ENCODE data around the gene TCAP.

Gene TCAP

DNA sequence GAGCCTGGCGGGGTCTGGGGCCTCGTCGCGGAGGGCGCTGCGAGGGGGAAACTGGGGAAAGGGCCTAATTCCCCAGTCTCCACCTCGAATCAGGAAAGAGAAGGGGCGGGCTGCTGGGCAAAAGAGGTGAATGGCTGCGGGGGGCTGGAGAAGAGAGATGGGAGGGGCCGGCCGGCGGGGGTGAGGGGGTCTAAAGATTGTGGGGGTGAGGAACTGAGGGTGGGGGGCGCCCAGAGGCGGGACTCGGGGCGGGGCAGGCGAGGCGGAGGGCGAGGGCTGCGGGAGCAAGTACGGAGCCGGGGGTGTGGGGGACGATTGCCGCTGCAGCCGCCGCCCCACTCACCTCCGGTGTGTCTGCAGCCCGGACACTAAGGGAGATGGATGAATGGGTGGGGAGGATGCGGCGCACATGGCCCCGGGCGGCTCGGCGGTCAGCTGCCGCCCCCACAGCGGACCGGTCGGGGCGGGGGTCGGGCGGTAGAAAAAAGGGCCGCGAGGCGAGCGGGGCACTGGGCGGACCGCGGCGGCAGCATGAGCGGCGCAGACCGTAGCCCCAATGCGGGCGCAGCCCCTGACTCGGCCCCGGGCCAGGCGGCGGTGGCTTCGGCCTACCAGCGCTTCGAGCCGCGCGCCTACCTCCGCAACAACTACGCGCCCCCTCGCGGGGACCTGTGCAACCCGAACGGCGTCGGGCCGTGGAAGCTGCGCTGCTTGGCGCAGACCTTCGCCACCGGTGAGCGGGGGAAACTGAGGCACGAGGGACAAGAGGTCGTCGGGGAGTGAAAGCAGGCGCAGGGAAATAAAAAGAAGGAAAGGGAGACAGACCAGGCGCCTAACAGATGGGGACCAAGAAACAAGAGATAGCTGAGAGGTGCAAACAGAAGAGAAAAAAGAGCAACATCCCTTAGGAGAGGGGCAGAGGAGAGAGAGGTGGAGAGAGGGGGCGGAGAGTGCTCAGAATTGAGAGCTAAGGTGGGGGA, 3.1 kb downstream of the TCAP start, which contains the start of gene PNMT:
Gene PNMT, plus strand, starts transcription at position 509 of the 980 bp plus-strand sequence. Its CDS starts 23 bp downstream, at position 532.
- peak in 1 of 2 donors; percentile 54 for DNase-seq

DNA sequence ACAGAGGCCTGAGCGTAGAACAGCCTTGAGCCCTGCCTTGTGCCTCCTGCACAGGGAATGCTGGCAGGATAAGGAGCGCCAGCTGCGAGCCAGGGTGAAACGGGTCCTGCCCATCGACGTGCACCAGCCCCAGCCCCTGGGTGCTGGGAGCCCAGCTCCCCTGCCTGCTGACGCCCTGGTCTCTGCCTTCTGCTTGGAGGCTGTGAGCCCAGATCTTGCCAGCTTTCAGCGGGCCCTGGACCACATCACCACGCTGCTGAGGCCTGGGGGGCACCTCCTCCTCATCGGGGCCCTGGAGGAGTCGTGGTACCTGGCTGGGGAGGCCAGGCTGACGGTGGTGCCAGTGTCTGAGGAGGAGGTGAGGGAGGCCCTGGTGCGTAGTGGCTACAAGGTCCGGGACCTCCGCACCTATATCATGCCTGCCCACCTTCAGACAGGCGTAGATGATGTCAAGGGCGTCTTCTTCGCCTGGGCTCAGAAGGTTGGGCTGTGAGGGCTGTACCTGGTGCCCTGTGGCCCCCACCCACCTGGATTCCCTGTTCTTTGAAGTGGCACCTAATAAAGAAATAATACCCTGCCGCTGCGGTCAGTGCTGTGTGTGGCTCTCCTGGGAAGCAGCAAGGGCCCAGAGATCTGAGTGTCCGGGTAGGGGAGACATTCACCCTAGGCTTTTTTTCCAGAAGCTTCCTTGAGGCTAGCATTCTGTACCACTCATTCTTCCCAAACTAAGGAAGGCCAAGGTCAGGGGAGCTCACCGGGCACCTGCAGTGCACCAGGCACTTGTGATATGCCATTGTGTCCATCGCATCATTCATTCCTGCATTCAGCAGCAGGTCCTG, 5.0 kb downstream of the TCAP start:
- no peak for DNase-seq

DNA sequence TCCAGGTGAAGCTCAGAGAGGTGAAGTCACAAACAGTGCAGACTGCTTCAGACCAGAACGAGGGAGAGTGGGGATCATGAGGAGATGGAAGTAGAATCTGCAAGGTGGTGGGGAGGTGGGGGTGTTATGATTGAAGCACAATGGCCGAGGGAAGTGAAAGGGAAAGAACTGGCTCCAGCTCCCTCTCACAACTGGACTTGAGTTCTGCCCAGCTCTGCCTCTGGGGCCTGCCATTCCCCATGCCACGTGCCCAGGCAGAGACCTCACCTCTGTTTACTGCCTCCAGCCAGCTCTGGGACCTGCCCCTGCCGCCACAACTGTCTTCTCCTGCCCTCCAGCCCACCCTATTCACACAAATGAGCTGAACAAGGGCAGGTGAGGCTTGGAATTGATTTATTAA, 5.6 kb downstream of the TCAP start:
- DNase-seq, result no peak

DNA sequence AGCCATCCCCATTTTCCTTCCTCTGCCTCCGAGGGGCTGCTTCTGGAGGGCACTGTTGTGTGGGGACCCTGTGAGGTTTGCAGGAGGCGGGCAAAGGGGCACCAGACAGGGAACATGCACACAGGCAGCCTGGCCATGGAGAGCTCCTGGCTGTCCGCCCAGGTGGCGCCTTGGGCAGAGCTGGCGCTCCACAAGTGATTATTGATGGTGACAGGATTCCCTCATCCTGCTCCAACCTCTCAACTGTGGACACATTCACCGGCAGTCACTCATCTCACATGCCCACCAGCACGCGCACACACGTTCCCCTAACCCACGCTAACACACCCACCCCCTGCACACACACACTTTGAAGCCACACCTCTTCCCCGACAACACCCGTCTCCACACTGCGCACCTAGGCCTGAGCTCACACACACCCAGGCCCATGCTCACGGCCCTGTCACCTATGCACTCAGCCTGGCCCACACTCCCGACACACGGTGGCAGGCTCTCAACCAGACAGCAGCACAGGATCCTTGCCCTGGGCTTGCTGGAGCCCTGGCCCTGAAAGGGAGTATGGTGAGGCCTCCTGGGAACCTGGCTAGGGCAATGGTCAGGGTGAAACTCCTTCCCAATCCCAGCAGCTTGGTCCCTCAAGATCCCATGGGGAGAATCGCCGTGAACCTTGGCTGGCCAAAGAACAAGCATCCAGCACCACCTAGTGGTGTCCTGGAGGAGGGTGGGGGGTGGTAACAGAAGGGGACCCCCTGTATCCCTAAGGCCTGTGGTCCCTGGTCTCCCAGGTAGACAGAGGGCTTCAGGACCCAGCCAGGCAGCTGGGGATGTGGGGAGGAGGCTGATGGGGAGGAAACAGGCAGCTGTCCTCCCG, 6.7 kb downstream of the TCAP start:
- DNase-seq, result peak in 1 of 2 donors; percentile 44

DNA sequence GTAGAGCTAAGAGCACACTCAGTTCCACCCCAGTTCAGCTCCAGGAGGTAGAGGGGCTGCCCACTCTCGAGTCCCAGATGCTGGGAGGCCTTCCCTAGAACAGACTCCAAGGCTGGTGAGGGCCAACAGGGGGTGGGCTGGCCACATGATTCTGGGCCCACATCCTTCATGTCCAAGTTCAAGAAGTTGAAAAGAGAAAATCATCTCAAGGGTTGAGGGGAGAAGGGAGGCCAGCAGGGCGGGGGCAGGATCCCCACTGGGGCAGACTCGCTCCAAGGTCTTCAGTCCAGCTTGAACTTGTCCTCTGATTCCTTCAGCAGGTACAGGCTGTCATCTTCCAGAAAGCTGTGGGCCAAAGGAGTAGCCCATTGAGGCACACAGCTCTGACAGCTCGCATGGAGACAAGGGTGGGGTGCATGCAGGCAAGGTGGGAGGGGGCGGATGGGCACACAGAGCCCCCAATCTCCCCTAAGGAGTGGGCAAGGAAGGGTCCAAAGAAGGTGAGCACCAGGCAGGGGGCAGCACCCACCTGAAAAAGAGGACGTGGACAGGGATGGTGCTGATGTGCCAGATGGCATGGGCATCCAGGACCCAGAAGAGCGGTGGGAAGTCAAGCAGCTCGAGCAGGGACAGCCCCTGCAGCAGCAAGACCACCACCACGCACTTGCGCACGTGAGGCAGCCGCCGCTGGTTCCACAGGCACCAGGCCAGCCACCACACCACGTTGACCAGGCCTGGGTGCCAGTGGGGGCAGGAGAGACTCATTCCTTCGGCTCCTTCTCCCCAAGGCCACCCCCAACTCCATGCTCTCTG, 7.6 kb downstream of the TCAP start:
- no peak for DNase-seq

DNA sequence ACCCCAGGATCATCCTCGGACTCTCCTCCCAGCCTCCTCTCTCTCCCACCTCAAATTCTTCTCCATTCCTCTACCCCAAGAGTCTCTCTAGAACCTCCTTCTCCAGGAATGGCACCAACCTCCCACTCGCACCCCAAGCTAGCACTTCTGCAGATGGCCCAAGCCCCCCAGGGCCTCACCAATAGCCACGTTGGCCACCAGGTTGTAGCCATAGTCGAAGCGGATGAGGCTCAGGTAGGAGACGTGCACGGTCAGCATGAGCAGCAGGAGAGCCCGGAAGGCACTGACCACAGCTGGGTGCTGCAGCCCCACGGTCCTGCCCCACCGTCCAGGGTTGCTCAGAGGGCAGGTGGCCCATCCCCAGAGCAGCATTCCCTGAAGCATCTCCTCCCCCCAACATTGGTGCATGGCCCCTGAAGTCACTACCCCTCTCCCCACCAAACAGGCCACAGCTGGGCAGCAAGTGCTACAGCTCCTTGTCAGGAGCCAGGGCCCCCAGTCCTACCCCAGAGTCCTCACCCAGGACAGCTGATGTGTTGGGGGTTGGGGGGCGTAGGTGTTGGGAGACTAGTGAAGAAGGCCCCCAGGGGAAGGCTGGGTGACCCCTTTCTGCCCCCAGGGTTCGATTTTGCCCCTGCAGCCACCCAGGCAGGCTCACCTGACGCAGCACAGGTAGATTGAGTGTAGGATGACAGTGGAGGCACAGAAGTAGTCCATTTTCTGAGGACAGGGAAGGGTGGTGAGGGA, 8.4 kb downstream of the TCAP start:
- DNase-seq, result no peak

DNA sequence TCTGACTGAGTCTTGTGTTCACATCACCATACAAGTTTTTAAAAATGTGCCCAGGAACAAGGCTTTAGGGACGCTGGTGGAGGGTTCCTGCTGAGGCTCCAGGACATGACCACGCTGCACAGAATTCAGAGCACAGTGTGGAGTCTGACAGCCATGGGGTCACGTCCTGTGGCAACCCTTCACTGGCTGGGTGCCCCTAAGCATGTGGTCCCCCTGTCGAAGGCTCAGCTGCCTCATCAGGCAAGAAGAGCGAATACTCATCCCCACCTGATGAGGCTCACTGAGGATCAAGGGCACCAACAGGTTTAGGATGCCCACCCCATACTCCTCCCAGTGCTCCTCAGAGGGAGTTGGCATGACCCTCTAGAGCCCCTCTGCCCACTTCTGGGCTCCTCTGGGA, 9.0 kb downstream of the TCAP start:
- no peak for DNase-seq

DNA sequence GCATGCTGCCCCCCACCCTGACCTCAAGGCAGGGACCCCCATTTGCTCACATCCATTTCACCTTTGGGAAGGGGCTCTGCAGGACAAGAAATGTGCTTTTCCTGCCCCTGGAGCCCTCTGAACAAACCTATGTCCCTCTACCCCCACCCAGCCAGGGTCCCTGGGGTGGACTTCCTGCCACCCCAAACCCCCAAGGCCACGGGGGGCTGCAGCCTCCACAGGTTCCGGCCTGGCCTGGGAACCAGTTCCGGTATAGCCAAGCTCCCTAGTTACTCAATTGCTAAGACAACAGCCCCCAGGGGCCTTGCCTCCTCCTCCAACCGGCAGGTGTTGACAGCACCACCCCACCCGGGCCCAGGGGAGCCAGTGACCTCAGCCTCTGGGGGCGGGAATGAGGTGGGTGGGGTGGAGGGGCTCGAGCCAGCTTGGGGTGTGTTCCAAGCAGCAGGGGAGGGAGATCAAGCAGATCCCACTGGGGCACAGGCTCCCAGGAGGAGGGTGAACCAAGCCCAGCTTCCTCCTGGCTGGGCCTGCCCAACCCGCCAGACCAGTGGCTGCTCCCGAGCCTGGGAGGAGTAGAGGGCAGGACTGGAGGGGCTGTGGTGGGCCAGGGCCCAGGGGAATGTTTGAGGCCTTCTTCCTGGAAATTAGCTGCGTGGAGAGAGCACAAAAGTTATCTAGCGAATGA, 9.7 kb downstream of the TCAP start:
- no peak for DNase-seq

DNA sequence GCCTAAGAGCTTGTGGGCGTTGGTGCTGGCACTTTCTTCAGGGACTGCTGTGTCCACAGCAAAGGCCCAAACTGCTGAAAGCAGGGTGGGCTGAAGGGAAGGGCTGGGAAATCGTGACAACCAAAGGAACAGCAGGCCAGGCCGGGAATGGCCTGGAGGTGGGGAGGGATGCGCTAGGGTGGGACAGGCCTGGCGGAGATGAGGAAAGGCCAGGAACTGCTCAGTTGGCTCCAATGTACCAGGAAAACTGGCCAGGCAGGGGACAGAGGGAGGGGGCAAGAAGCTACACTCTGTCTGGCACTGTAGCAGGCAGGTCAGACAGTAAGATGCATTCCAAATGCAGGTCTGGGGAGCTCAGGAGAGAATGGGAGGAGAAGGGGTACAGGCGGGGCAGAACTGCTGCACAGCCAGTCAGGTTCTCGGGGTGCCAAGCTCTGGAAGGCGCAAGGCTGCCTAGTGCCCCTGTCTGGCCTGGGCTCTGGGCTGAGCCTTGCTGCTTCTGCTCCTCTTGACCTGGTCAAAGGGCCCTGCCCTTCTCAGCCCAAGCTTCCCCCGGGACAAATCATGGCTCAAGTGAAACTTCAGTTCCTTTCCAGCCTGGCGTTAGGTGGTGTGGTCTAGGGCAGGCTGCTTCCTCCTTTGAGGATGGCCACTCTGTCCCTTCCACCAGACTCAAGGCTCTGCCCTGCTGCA, 10.4 kb downstream of the TCAP start:
- no peak for DNase-seq

DNA sequence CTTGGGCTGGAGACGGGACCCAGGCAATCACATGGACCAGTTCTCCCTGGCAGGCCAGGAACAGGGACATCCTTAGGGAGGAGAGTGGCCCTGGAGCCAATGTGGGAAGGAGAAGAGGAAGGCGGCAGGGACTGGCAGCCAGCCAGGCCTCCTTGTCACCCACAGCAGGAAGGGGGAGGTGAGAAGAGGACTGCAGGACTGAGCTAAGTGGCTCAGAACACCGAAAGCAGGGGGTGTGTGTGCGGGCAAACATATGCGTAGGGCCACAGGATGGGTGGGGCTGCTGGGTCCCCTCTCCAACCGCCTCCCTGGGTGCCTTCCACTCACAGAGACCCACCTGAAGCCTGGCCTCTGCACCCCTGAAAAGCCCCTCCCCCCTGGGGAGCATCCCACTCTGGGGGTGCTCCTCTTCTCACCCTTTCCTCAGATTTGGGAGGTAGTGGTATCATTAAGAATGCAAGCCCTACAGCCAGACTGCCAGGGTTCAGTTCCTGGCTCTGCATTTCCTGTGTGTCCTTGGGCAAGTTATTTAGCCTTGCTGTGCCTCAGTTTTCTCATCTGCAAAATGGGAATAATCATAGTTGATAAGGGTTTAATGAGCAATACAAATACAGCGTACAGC, 11.2 kb downstream of the TCAP start:
- peak; percentile 22 to 60 for DNase-seq

DNA sequence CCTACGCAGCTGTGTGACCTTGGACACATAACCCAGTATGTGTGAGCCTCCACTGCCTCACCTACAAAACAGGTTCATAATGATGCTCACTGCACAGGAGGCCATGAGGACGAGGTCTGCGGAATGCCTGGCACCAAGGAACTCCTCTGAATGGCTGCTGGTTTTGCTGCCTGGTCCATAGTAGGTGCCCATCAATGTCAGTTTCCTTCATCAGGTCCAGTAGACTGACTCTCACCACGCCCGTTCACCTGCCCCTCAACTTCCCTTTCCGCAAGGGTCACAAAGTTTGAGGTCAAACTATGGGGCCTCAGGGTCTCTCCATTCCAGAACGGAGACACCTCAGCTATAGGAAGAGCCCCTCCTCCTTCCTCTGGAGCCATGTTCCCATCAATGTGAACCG, 11.9 kb downstream of the TCAP start:
- no peak for DNase-seq

DNA sequence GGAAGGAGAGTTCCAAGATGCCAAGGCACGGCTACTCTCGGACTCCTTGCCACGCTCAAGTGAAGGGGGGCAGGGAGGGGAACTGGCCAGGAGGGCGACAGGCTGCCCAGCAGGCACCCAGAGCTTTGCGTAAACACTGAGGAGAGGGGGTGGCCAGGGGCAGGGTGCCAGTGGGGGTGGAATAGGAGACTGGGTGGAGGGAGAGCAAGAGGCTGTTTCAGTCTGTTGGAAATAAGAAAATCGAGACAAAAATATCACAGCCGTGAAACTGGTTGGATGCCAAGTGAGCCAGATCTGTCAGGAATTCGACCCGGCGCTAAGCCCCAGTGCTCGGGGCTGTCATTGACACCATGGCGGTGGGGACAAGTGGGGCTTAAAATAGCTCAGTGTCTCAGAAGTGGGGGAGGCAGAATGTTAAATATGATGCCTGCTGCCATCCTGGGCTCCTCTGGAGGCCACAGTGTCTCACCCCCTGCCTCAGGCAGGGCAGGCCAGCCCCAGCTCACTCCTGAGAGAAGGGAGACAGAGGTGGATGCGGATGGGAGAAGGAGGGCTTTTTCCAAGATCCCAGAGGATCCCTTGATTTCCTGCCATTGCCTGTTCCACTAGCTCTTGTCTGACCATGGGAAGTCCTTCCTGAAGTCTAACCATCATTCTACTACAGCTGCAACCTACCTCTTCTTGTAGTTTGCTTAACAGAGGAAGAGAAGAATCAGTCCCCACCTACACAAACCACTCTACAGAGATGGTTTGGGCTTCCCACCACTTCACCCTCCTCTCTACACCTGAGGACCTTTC, 12.6 kb downstream of the TCAP start:
- no peak for DNase-seq

DNA sequence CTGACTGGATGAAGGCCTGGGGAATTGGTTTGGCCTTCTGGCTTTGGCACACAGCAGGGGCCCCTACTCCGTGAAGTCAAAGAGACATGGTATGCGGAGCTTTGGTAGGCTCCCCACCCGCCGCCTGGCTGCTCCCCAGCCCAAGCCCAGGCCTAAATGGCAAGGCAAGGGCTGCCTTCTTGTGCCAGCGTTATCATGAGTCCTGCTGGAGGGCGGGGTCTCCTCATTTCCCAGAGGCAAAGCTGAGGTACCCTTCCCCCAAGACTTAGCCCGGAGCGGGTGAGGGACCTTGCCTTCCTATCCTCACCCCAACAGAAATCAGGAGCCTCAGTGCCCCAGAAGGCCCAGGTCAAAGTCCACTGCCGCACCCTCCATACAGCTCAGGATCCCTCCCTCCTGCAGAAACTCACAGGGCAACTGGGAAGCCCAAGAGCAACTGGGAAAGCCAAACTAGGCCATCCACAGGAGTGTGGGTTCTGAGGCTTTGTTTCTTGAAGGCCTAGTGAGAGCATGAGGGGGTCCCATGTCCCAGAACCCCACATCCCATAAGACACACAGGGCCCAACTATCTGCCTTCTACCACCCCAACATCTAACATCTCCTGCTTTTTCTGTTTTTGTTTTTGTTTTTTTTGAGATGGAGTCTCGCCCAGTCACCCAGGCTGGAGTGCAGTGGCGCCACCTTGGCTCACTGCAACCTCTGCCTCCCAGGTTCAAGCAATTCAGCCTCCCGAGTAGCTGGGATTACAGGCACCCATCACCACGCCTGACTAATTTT, 13.4 kb downstream of the TCAP start:
- no peak for DNase-seq

DNA sequence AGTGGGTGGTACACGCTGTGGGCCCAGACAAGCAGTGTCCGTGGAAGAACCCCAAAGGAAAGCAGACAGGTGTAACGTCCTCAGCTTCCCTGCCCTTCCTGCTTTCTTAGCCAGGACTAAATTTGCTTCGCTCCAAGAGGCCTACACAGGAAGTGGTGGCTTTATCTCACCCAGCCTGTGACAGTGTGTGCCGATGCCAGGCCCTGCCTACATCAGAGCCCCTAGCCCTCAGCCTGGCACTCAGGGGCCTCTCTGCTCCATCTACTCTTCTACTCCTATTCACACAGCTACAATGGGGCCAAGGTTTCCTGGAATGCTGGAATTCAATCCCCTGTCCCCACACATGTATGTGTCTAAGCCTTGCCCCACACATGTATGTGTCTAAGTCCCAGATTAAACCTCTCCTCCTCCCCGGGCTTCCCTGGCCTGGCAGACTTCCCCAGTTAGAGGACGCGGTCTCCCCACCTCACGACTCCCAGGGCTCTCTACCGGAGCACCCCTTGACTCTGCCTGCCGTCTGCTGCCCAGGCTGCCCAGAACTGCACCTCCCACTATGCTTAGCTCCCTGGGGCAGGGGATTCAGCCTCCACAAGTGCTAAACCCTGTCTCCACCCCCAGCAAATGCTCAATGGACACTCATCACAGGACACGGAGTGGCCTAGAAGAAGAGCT, 14.5 kb downstream of the TCAP start:
- no peak for DNase-seq

DNA sequence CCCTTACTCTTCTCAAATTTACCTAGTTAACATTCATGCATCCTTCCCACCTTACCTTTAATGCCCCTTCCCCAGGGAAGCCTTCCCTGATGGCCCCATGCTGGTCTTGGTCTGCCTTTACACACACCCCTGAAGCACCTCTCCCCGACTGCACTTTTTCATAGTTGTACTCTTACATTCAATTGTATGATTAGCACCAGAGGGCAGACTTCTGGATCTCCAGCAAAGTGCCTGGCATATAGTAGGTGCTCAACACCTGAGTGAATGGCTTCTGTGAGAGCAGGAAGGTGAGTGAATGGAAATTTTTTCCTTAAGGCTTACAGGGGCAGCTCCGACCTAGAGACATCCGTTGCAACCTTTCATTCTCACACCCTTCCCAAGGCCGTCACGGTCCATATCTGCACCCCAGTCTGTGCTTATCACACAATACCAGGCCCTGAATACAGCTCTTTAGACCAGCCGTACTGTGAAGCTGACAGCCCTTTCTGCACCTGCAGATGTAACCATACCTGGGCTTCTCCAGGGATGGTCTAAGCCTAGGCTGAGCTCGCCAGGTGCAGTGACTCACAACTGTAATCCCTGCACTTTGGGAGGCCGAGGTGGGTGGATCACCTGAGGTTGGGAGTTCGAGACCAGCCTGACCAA, 18.3 kb downstream of the TCAP start:
- DNase-seq, result no peak
